Measurements from ENCODE around the gene CCSER2. TPM values are rescaled to one million over a fixed set of nuclear protein-coding genes. Genes with fewer than 3 reads are reported as not detected.
"Not testable (repeated sequence)": the region's sequence is repeated elsewhere in the genome, so short reads cannot be mapped to it uniquely, and the experiment has no call there.

CCSER2 gene
- 52.3 and 53.6 TPM in 2 replicates for total RNA-seq

- peak within 1 kb of the TSS; percentile 99 for H3K27ac Mint-ChIP-seq
- peak within 1 kb of the TSS; percentile 95 for H3K4me3 Mint-ChIP-seq
- H3K4me1 Mint-ChIP-seq (ENCODE audit: low read depth) = peaks cover 39% of the 10 kb centered on the region
- intact Hi-C loops (cut with micrococcal nuclease) = loop anchor here (1.0 to 2.0 kb wide), 6 partner anchors 14 to 209 kb away; partner anchors contain the start of gene GHITM
- H3K9me3 Mint-ChIP-seq = no peaks in the 10 kb centered on the region
- peak; percentile 88 for DNase-seq (ENCODE audit: low spot score)
- H3K27me3 Mint-ChIP-seq (ENCODE audit: insufficient read depth) = no peaks in the 10 kb centered on the region
- peaks cover 4% of the 10 kb centered on the region for H3K36me3 Mint-ChIP-seq (ENCODE audit: low read depth)
Observed at GRCh38 chr10:84328418-84329195, at the start of gene CCSER2. Gene CCSER2 (plus strand): TSS chr10:84328589. CDS start chr10:84371053, 42,464 bp downstream.

GRCh38 chr10:84279876-84280475 is 48.4 kb upstream of the CCSER2 start:
- peaks cover 32% of the 10 kb centered on the region for H3K27me3 Mint-ChIP-seq (ENCODE audit: insufficient read depth)
- H3K36me3 Mint-ChIP-seq (ENCODE audit: low read depth); intact Hi-C loops (cut with micrococcal nuclease): not testable (repeated sequence)

GRCh38 chr10:84286695-84287094 is 41.7 kb upstream of the CCSER2 start:
- no peak for DNase-seq (ENCODE audit: low spot score)
- H3K27me3 Mint-ChIP-seq (ENCODE audit: insufficient read depth) = peaks cover 23% of the 10 kb centered on the region
- H3K9me3 Mint-ChIP-seq = no peaks in the 10 kb centered on the region
- no peak overlapping the region for H3K27ac Mint-ChIP-seq
- no peaks in the 10 kb centered on the region for H3K4me1 Mint-ChIP-seq (ENCODE audit: low read depth)
- H3K4me3 Mint-ChIP-seq = no peak overlapping the region
- no peaks in the 10 kb centered on the region for H3K36me3 Mint-ChIP-seq (ENCODE audit: low read depth)
- intact Hi-C loops (cut with micrococcal nuclease) = no loop called here

More at GRCh38 chr10:84279876-84280475, 48.4 kb upstream of the CCSER2 start:
- not testable (repeated sequence) for H3K4me3 Mint-ChIP-seq; H3K27ac Mint-ChIP-seq; DNase-seq (ENCODE audit: low spot score); H3K9me3 Mint-ChIP-seq; H3K4me1 Mint-ChIP-seq (ENCODE audit: low read depth)

GRCh38 chr10:84288151-84288550 is 40.2 kb upstream of the CCSER2 start:
- no peak overlapping the region for H3K4me3 Mint-ChIP-seq
- no peak overlapping the region for H3K27ac Mint-ChIP-seq
- H3K36me3 Mint-ChIP-seq (ENCODE audit: low read depth) = no peaks in the 10 kb centered on the region
- peaks cover 22% of the 10 kb centered on the region for H3K27me3 Mint-ChIP-seq (ENCODE audit: insufficient read depth)
- no peak for DNase-seq (ENCODE audit: low spot score)
- no peaks in the 10 kb centered on the region for H3K4me1 Mint-ChIP-seq (ENCODE audit: low read depth)
- intact Hi-C loops (cut with micrococcal nuclease) = no loop called here
- no peaks in the 10 kb centered on the region for H3K9me3 Mint-ChIP-seq

- no peaks in the 10 kb centered on the region for H3K9me3 Mint-ChIP-seq
- DNase-seq (ENCODE audit: low spot score) = no peak
- no peaks in the 10 kb centered on the region for H3K36me3 Mint-ChIP-seq (ENCODE audit: low read depth)
- peaks cover 15% of the 10 kb centered on the region for H3K4me1 Mint-ChIP-seq (ENCODE audit: low read depth)
- intact Hi-C loops (cut with micrococcal nuclease) = no loop called here
- no peak overlapping the region for H3K4me3 Mint-ChIP-seq
- H3K27ac Mint-ChIP-seq = no peak overlapping the region
- H3K27me3 Mint-ChIP-seq (ENCODE audit: insufficient read depth) = peaks cover 22% of the 10 kb centered on the region
Observed at GRCh38 chr10:84289521-84290200, 38.7 kb upstream of the CCSER2 start.

- no peak for DNase-seq (ENCODE audit: low spot score)
- no peak overlapping the region for H3K27ac Mint-ChIP-seq
- intact Hi-C loops (cut with micrococcal nuclease) = no loop called here
Observed at GRCh38 chr10:84290235-84290634, 38.2 kb upstream of the CCSER2 start.

GRCh38 chr10:84291384-84291783 is 37.0 kb upstream of the CCSER2 start:
- intact Hi-C loops (cut with micrococcal nuclease) = no loop called here
- peaks cover 22% of the 10 kb centered on the region for H3K4me1 Mint-ChIP-seq (ENCODE audit: low read depth)
- no peaks in the 10 kb centered on the region for H3K36me3 Mint-ChIP-seq (ENCODE audit: low read depth)
- no peaks in the 10 kb centered on the region for H3K9me3 Mint-ChIP-seq
- no peak for DNase-seq (ENCODE audit: low spot score)
- H3K27ac Mint-ChIP-seq = no peak overlapping the region
- no peak overlapping the region for H3K4me3 Mint-ChIP-seq
- peaks cover 20% of the 10 kb centered on the region for H3K27me3 Mint-ChIP-seq (ENCODE audit: insufficient read depth)

More at GRCh38 chr10:84290235-84290634, 38.2 kb upstream of the CCSER2 start:
- no peak overlapping the region for H3K4me3 Mint-ChIP-seq
- H3K9me3 Mint-ChIP-seq = no peaks in the 10 kb centered on the region
- H3K27me3 Mint-ChIP-seq (ENCODE audit: insufficient read depth) = peaks cover 22% of the 10 kb centered on the region
- H3K4me1 Mint-ChIP-seq (ENCODE audit: low read depth) = peaks cover 20% of the 10 kb centered on the region
- no peaks in the 10 kb centered on the region for H3K36me3 Mint-ChIP-seq (ENCODE audit: low read depth)

GRCh38 chr10:84292502-84292901 is 35.9 kb upstream of the CCSER2 start:
- no peak for DNase-seq (ENCODE audit: low spot score)
- Mint-ChIP-seq H3K9me3 (no peaks in the 10 kb centered on the region), H3K27ac (no peak overlapping the region), H3K27me3 (ENCODE audit: insufficient read depth) (peaks cover 20% of the 10 kb centered on the region), H3K4me1 (ENCODE audit: low read depth) (peaks cover 22% of the 10 kb centered on the region), H3K4me3 (no peak overlapping the region), H3K36me3 (ENCODE audit: low read depth) (no peaks in the 10 kb centered on the region)
- intact Hi-C loops (cut with micrococcal nuclease) = no loop called here

- no peak for DNase-seq (ENCODE audit: low spot score)
- Mint-ChIP-seq H3K36me3 (ENCODE audit: low read depth) (no peaks in the 10 kb centered on the region), H3K27me3 (ENCODE audit: insufficient read depth) (peaks cover 17% of the 10 kb centered on the region), H3K4me3 (no peak overlapping the region), H3K4me1 (ENCODE audit: low read depth) (peaks cover 22% of the 10 kb centered on the region), H3K27ac (peak overlapping the region; percentile 33), H3K9me3 (no peaks in the 10 kb centered on the region)
- intact Hi-C loops (cut with micrococcal nuclease) = loop anchor here (1.0 kb wide), 2 partner anchors 26 to 36 kb away; no protein-coding TSS in a partner anchor
Observed at GRCh38 chr10:84293171-84293570, 35.2 kb upstream of the CCSER2 start.

GRCh38 chr10:84293574-84294016 is 34.8 kb upstream of the CCSER2 start:
- Mint-ChIP-seq H3K9me3 (no peaks in the 10 kb centered on the region), H3K4me1 (ENCODE audit: low read depth) (peaks cover 22% of the 10 kb centered on the region), H3K4me3 (no peak overlapping the region), H3K27ac (peak overlapping the region; percentile 33), H3K36me3 (ENCODE audit: low read depth) (no peaks in the 10 kb centered on the region), H3K27me3 (ENCODE audit: insufficient read depth) (peaks cover 15% of the 10 kb centered on the region)
- peak; percentile 11 for DNase-seq (ENCODE audit: low spot score)
- intact Hi-C loops (cut with micrococcal nuclease) = loop anchor here (1.0 kb wide), 3 partner anchors 14 to 36 kb away; no protein-coding TSS in a partner anchor

- peaks cover 22% of the 10 kb centered on the region for H3K4me1 Mint-ChIP-seq (ENCODE audit: low read depth)
- intact Hi-C loops (cut with micrococcal nuclease) = loop anchor here (1.0 kb wide), 1 partner anchor 12 kb away; no protein-coding TSS in a partner anchor
- H3K4me3 Mint-ChIP-seq = no peak overlapping the region
- H3K27me3 Mint-ChIP-seq (ENCODE audit: insufficient read depth) = peaks cover 4% of the 10 kb centered on the region
- H3K27ac Mint-ChIP-seq = no peak overlapping the region
- DNase-seq (ENCODE audit: low spot score) = no peak
- no peaks in the 10 kb centered on the region for H3K9me3 Mint-ChIP-seq
- H3K36me3 Mint-ChIP-seq (ENCODE audit: low read depth) = no peaks in the 10 kb centered on the region
Observed at GRCh38 chr10:84294766-84295447, 33.5 kb upstream of the CCSER2 start.
